Stomach (tissue), 9 donors: ENCODE results near the gene DACH1. TPM values are rescaled to one million over a fixed set of nuclear protein-coding genes. Genes with fewer than 3 reads are reported as not detected.

Source experiments
- DNase-seq, 2 donors: peaks; one replicate each; pipeline versions ENCODE4 v3.0.0 to v3.0.0-alpha.2; 2013 to 2019
- H3K27ac ChIP-seq, 5 donors: fragments of 200-600 bp in 4 of 5; sonication (generic) in 4 of 5; one replicate each; pipeline ENCODE4 v1.5.1; 2013 to 2019; ENCODE audit warnings: mild to moderate bottlenecking in 1 of 5, moderate library complexity in 1 of 5
- H3K27me3 ChIP-seq, 3 donors: fragments of 200-600 bp; sonication (generic); one replicate each; pipeline ENCODE4 v1.5.1; 2017 to 2019; ENCODE audit warnings: mixed run types in 1 of 3
- H3K36me3 ChIP-seq, 4 donors: fragments of 200-600 bp; sonication (generic); 1 replicate in 3 of 4; 2 replicates in 1 of 4; pipeline ENCODE4 v1.5.1; 2016 to 2019
- H3K4me1 ChIP-seq, 4 donors: fragments of 200-600 bp; sonication (generic); one replicate each; pipeline ENCODE4 v1.5.1; 2016 to 2019
- H3K4me3 ChIP-seq, 4 donors: fragments of 200-600 bp; sonication (generic) in 3 of 4; one replicate each; pipeline ENCODE4 v1.5.1; 2016 to 2019; ENCODE audit warnings: mild to moderate bottlenecking in 1 of 4
- H3K9me3 ChIP-seq, 4 donors: fragments of 200-600 bp; sonication (generic); one replicate each; pipeline ENCODE4 v1.5.1; 2016 to 2019
- EP300 ChIP-seq: sonication (generic); formaldehyde crosslinking; IDR thresholded peaks from one replicate; pipeline ENCODE4 v1.6.1; 2017; ENCODE audit warnings: antibody characterized with exemption
- POLR2A ChIP-seq, 4 donors: fragments of 450-650 bp; IDR thresholded peaks; one replicate each; pipeline ENCODE4 v1.6.1; 2016; ENCODE audit warnings: antibody characterized with exemption in 4 of 4, control low read depth in 2 of 4, mild to moderate bottlenecking in 1 of 4, moderate library complexity in 1 of 4
- POLR2AphosphoS5 ChIP-seq, 3 donors: sonication (generic); formaldehyde crosslinking; IDR thresholded peaks; one replicate each; pipeline ENCODE4 v1.6.1; 2016; ENCODE audit warnings: antibody characterized with exemption in 3 of 3
- WGBS, 5 donors: extraction: QIAGEN DNeasy Blood & Tissue Kit in 3 of 5; methylation state at CpG; one replicate each; pipeline versions ENCODE4 v1.1.5 to v1.1.7; 2013 to 2018; 5-methylcytosine and 5-hydroxymethylcytosine counted together
- intact Hi-C: fragments of 100-400 bp; cut with DNase I; formaldehyde crosslinking; loops from one replicate; pipeline ENCODE4 v1.15.1; 2023; ENCODE audit warnings: low total_unique reads
- polyA plus RNA-seq, 3 donors: library from polyadenylated mRNA; stranded (reverse); fragments of 200-250 nt; gene quantifications; one replicate each; pipeline ENCODE4 v1.2.3, GENCODE V29; 2013
- total RNA-seq, 5 donors: library from RNA; depleted of rRNA; stranded (reverse); fragments of >200 nt; gene quantifications; one replicate each; pipeline versions ENCODE4 v1.1.0 to v1.2.3, GENCODE V29; 2014 to 2016
- TF ChIP-seq, protein P1 (sequence below), 7 experiments: fragments of 450-650 bp in 4 of 7; fragments of 200-600 bp in 3 of 7; sonication (generic) in 3 of 7; IDR thresholded peaks; one replicate each; pipeline ENCODE4 v1.5.1; 2016 to 2019; ENCODE audit warnings: antibody characterized with exemption in 7 of 7, control low read depth in 2 of 7, mild to moderate bottlenecking in 1 of 7
- donor health status: healthy with polysubstance abuse.
- donor health status: Bipolar disorder and iron deficiency.
- donor health status: healthy.

The DACH1 gene
- total and polyA plus RNA-seq, 8 donors: 0.28 to 9.4 (median 2.9) TPM; not detected in 1

GRCh38 chr13:71752775-71753513 is 114.1 kb downstream of the DACH1 start:
- TF ChIP-seq POLR2A (IDR thresholded peaks at IDR 0.05): no peak
- no peak for TF ChIP-seq POLR2AphosphoS5 (IDR thresholded peaks at IDR 0.05)
- TF ChIP-seq, protein P1, sequence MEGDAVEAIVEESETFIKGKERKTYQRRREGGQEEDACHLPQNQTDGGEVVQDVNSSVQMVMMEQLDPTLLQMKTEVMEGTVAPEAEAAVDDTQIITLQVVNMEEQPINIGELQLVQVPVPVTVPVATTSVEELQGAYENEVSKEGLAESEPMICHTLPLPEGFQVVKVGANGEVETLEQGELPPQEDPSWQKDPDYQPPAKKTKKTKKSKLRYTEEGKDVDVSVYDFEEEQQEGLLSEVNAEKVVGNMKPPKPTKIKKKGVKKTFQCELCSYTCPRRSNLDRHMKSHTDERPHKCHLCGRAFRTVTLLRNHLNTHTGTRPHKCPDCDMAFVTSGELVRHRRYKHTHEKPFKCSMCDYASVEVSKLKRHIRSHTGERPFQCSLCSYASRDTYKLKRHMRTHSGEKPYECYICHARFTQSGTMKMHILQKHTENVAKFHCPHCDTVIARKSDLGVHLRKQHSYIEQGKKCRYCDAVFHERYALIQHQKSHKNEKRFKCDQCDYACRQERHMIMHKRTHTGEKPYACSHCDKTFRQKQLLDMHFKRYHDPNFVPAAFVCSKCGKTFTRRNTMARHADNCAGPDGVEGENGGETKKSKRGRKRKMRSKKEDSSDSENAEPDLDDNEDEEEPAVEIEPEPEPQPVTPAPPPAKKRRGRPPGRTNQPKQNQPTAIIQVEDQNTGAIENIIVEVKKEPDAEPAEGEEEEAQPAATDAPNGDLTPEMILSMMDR (IDR thresholded peaks at IDR 0.05): no peak
- TF ChIP-seq EP300: no peak
- 75 to 86% (median 81%) methylated on average over 4 of the region's 4 CpGs for WGBS, 5 donors
- Histone ChIP-seq H3K36me3 (no peaks in the 10 kb centered on the region), H3K27ac (no peak overlapping the region), H3K4me1 (peaks cover 0 to 7% (median 5%) of the 10 kb centered on the region in 4 donors), H3K27me3 (no peaks in the 10 kb centered on the region), H3K9me3 (no peaks in the 10 kb centered on the region), H3K4me3 (no peak overlapping the region)
- DNase-seq: no peak
- intact Hi-C loops: no loop called here

- no peak overlapping the region for H3K4me3 ChIP-seq
- intact Hi-C loops: no loop called here
- H3K27ac ChIP-seq: no peak overlapping the region
- 45 to 79% (median 50%) methylated on average over 1 of the region's 1 CpG for WGBS, 5 donors
- no peaks in the 10 kb centered on the region for H3K36me3 ChIP-seq
- no peaks in the 10 kb centered on the region for H3K9me3 ChIP-seq
- H3K4me1 ChIP-seq: peaks cover 0 to 7% (median 5%) of the 10 kb centered on the region in 4 donors
- H3K27me3 ChIP-seq: no peaks in the 10 kb centered on the region
- peak in 1 of 2 donors; percentile 33 for DNase-seq
- TF ChIP-seq POLR2AphosphoS5 (IDR thresholded peaks at IDR 0.05): no peak
- TF ChIP-seq, protein P1 (IDR thresholded peaks at IDR 0.05): no peak
- no peak for TF ChIP-seq POLR2A (IDR thresholded peaks at IDR 0.05)
- TF ChIP-seq EP300: no peak
These were observed 115.9 kb downstream of the DACH1 start for GRCh38 chr13:71751073-71751472.

DNA sequence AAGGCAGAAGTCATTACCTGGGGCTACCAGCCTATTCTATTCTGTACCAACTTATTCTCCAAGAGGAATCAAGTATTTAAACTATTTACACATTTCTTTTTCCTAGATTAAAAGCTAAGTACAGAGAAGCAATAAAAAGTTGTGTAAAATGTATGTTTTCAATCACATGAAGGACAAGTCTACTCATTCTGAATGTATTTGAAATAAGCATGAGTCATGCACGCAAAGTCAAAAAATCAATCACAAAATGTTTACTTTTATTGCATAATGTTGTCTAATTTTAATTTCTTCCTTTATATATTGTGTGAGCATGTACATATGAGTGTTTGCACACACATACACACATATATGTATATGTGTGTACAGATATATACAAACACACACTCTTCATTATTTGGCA is 136.7 kb downstream of the DACH1 start:
- no peak for DNase-seq
- TF ChIP-seq, protein P1 (IDR thresholded peaks at IDR 0.05): no peak
- TF ChIP-seq EP300 (no peak), POLR2AphosphoS5 (IDR thresholded peaks at IDR 0.05) (no peak), POLR2A (IDR thresholded peaks at IDR 0.05) (no peak)
- H3K9me3 ChIP-seq: no peaks in the 10 kb centered on the region
- H3K27me3 ChIP-seq: no peaks in the 10 kb centered on the region
- H3K36me3 ChIP-seq: no peaks in the 10 kb centered on the region
- intact Hi-C loops: no loop called here
- no peak overlapping the region for H3K4me3 ChIP-seq
- no peaks in the 10 kb centered on the region for H3K4me1 ChIP-seq
- 89 to 100% (median 93%) methylated on average over 1 of the region's 1 CpG for WGBS, 5 donors
- no peak overlapping the region for H3K27ac ChIP-seq

DNA sequence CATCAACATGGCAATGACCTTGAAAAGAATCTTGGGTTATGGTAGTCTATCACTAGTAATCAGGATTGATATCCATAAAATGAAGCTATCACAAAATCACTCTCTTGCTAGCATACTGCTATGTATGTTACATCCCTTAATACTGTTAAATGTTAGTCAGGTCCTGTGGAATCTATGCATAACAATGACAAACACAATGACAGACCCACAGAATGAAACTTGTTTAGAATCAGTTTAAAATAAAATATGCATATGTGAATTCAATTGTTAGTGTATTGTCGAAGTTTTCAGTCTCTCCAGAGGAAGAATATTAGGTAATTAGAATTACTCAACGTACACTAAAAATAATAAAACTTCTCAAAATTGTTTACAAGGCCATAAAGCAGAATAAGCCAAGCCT is 137.6 kb downstream of the DACH1 start:
- Histone ChIP-seq H3K27ac (no peak overlapping the region), H3K9me3 (no peaks in the 10 kb centered on the region), H3K27me3 (no peaks in the 10 kb centered on the region), H3K36me3 (no peaks in the 10 kb centered on the region), H3K4me1 (no peaks in the 10 kb centered on the region), H3K4me3 (no peak overlapping the region)
- no peak for TF ChIP-seq EP300
- TF ChIP-seq POLR2AphosphoS5 (IDR thresholded peaks at IDR 0.05): no peak
- TF ChIP-seq, protein P1 (IDR thresholded peaks at IDR 0.05): no peak
- TF ChIP-seq POLR2A (IDR thresholded peaks at IDR 0.05): no peak
- no peak for DNase-seq
- WGBS, 5 donors: 71 to 85% (median 80%) methylated on average over 2 of the region's 2 CpGs
- intact Hi-C loops: no loop called here
